Breast epithelium (tissue), 3 donors: Measurements from ENCODE around the gene RNU6-7.

Experiments used
- CTCF ChIP-seq, 3 donors: fragments of 450-650 bp; IDR thresholded peaks; one replicate each; pipeline ENCODE4 v1.5.1; 2016 to 2017; ENCODE audit warnings: antibody characterized with exemption in 3 of 3, mild to moderate bottlenecking in 3 of 3, moderate library complexity in 3 of 3
- POLR2A ChIP-seq: fragments of 450-650 bp; IDR thresholded peaks from one replicate; pipeline ENCODE4 v1.6.1; 2016; ENCODE audit warnings: antibody characterized with exemption, mild to moderate bottlenecking, moderate library complexity

- TF ChIP-seq CTCF (IDR thresholded peaks at IDR 0.05) (no peak), POLR2A (no peak)
Measured at GRCh38 chr14:32197919-32198318, 3.9 kb upstream of the RNU6-7 start.
